Subcutaneous abdominal adipose tissue (tissue), 5 donors: ENCODE measurements around the gene FAM3C.

Experiments used
- H3K27ac ChIP-seq: one replicate; pipeline ENCODE4 v1.7.0; 2013; ENCODE audit warnings: low read depth, mild to moderate bottlenecking, inconsistent platforms, low read length, moderate library complexity
- H3K27me3 ChIP-seq, 5 donors: one replicate each; pipeline ENCODE4 v1.7.0; 2013; ENCODE audit warnings: low read length in 5 of 5, inconsistent platforms in 1 of 5; ENCODE audit not compliant: control insufficient read depth in 5 of 5, insufficient read depth in 4 of 5
- H3K36me3 ChIP-seq, 5 donors: one replicate each; pipeline ENCODE4 v1.7.0; 2013; ENCODE audit warnings: low read length in 5 of 5; ENCODE audit not compliant: control insufficient read depth in 5 of 5, insufficient read depth in 5 of 5
- H3K4me1 ChIP-seq, 5 donors: one replicate each; pipeline ENCODE4 v1.7.0; 2013; ENCODE audit warnings: low read length in 5 of 5, mild to moderate bottlenecking in 3 of 5, moderate library complexity in 1 of 5; ENCODE audit not compliant: control insufficient read depth in 5 of 5, insufficient read depth in 5 of 5
- H3K4me3 ChIP-seq, 5 donors: one replicate each; pipeline ENCODE4 v1.7.0; 2013; ENCODE audit warnings: low read length in 5 of 5, low read depth in 1 of 5
- H3K9ac ChIP-seq, 5 donors: one replicate each; pipeline ENCODE4 v1.7.0; 2013; ENCODE audit warnings: low read length in 5 of 5, mild to moderate bottlenecking in 4 of 5, moderate library complexity in 3 of 5
- H3K9me3 ChIP-seq, 5 donors: one replicate each; pipeline ENCODE4 v1.7.0; 2013; ENCODE audit warnings: low read length in 5 of 5; ENCODE audit not compliant: control insufficient read depth in 5 of 5
- donor health status: healthy.
- donor health status: healthy.
- donor health status: healthy.
- donor health status: healthy.
- donor health status: healthy.

FAM3C gene

DNA sequence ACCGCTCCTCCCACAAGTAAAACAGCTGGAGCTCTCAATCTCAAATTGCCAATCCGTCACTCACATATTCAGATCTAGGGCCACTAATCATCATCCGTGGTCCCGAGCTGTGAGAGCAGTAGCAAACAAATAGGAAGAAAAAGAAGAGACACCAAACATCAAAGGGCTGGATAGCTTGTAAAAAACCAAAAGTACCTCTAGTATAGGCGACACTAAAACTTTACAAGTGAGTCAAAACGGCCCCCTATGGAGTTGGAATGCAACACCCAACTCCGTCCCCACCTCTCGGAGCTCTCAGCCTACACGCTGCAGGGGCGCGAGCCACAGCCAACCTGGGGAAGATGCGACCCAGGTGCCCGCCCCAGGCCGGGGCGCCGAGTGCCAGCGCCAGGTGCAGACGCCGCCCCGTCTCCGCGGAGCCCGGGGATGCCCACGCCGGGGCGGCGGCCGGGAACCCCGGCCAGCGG is 581 bp downstream of the FAM3C start:
- no peaks in the 10 kb centered on the region for H3K9me3 ChIP-seq
- peak overlapping the region; percentile 79 to 90 (median 82) for H3K9ac ChIP-seq
- H3K4me1 ChIP-seq: peaks cover 0 to 10% (median 6%) of the 10 kb centered on the region in 5 donors
- no peaks in the 10 kb centered on the region for H3K27me3 ChIP-seq
- H3K36me3 ChIP-seq: peaks cover 0 to 2% (median 0%) of the 10 kb centered on the region in 5 donors
- H3K27ac ChIP-seq: peak overlapping the region; percentile 72
- H3K4me3 ChIP-seq: peak overlapping the region; percentile 75 to 90 (median 84)

DNA sequence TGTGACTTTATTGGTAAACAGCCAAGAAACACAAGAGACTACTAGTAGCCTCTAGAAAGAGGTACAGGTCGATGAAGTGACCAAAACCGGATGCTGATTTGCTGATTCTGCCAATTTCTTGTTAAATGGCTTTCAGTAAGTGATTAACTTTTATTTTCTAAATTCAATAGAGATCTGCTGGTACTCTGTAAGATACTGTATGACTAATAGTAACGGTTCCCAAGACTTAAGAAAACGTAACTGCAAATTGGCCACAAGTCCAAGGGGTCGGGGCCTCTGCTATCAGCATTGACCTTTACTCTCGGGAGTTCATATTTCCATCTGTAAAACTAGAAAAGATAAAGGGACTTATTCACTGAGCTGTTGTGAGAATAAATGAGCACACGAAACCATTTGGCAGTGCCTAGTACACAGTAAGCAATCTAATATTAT is 1.4 kb downstream of the FAM3C start:
- Histone ChIP-seq H3K4me3 (peak overlapping the region in 1 of 5 donors; percentile 87), H3K9ac (no peak overlapping the region), H3K4me1 (peaks cover 0 to 10% (median 6%) of the 10 kb centered on the region in 5 donors), H3K36me3 (peaks cover 0 to 2% (median 0%) of the 10 kb centered on the region in 5 donors), H3K9me3 (no peaks in the 10 kb centered on the region), H3K27me3 (no peaks in the 10 kb centered on the region), H3K27ac (peak overlapping the region; percentile 34)

DNA sequence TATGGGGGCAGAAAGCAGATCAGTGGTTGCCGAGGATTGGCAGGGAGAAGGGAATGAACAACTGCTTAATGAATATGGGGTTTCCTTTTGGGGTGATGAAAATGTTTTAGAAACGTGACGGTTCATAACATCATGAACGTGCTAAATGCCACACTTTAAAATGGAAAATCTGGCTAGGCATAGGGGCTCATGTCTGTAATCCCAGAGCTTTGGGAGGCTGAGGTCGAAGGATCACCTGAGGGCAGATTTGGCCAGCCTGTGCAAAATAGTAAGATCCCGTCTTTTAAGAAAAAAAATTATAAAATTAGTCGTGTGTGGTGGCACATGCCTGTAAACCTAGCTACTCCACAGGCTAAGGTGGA is 3.1 kb downstream of the FAM3C start:
- peaks cover 0 to 2% (median 0%) of the 10 kb centered on the region in 5 donors for H3K36me3 ChIP-seq
- no peak overlapping the region for H3K4me3 ChIP-seq
- H3K9ac ChIP-seq: no peak overlapping the region
- no peak overlapping the region for H3K27ac ChIP-seq
- H3K9me3 ChIP-seq: no peaks in the 10 kb centered on the region
- H3K4me1 ChIP-seq: peaks cover 0 to 10% (median 6%) of the 10 kb centered on the region in 5 donors
- no peaks in the 10 kb centered on the region for H3K27me3 ChIP-seq

DNA sequence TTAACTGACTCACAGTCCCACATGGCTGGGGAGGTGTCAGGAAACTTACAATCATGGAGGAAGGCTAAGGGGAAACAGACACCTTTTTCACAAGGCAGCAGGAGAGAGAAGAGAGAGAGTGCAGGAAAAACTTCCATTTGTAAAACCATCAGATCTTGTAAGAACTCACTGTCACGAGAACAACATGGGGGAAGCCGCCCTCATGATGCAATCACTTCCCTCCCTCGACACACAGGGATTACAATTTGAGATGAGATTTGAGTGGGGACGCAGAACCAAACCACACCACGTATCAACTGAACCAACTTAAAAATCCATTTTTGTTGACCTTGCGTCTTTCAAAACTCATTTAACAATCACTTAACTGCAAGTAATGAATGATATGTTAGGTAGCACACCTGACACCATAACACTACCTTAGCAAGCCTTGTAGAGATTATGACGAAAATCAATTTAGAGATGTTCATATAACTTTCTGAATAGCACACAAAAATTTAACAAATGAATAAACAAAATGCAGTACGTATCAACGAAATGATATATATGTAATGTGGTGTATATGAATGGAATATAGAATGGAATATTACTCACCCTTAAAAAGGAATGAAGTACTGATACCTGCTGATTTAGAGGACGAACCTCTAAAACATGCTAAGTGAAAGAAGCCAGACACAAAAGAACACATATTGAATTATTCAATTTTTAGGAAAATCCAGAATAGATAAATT is 3.7 kb downstream of the FAM3C start:
- H3K4me1 ChIP-seq: peaks cover 0 to 10% (median 6%) of the 10 kb centered on the region in 5 donors
- peaks cover 0 to 2% (median 0%) of the 10 kb centered on the region in 5 donors for H3K36me3 ChIP-seq
- no peak overlapping the region for H3K4me3 ChIP-seq
- H3K9me3 ChIP-seq: no peaks in the 10 kb centered on the region
- no peak overlapping the region for H3K27ac ChIP-seq
- H3K9ac ChIP-seq: no peak overlapping the region
- no peaks in the 10 kb centered on the region for H3K27me3 ChIP-seq

DNA sequence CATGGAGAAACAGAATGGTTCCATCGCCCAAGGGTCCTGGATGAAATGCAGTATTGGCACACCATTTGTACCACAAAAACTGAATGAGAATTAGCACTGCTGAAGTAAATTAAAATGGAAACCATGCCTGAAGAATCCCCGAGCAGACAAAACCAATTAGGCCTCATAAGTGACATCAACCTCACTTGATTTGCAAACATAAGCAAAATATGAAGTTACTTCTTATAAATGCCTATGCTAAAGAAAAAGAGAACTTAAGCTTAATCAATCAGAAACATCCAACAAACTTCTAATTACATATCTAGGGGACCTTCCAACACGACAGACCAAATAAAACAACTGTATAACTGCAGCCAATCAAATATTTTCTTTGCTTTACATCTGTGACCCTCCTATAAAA is 4.4 kb downstream of the FAM3C start:
- H3K27ac ChIP-seq: no peak overlapping the region
- peaks cover 0 to 8% (median 6%) of the 10 kb centered on the region in 5 donors for H3K4me1 ChIP-seq
- H3K27me3 ChIP-seq: no peaks in the 10 kb centered on the region
- H3K9ac ChIP-seq: no peak overlapping the region
- no peak overlapping the region for H3K4me3 ChIP-seq
- no peaks in the 10 kb centered on the region for H3K9me3 ChIP-seq
- peaks cover 0 to 2% (median 0%) of the 10 kb centered on the region in 5 donors for H3K36me3 ChIP-seq

DNA sequence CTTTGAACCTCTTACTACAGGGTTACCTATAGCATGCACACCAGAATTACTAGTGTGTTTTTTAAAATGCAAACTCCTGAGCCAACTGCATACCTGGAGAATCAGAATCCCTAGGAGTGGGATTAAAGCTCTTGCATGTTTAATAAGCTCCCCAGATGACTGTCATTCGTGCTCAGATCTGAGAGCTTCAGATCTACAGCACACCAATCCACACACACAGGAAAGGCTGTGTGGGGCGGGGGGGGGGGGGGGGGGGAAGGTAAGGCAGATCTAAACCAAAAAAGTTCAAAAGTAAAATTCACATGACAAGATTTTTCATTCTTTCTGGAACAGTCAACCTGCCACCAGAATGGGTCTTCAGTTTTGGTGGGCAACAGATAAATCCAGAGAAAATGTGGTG is 5.5 kb downstream of the FAM3C start:
- Histone ChIP-seq H3K27ac (no peak overlapping the region), H3K9me3 (no peaks in the 10 kb centered on the region), H3K9ac (no peak overlapping the region), H3K4me3 (no peak overlapping the region), H3K27me3 (no peaks in the 10 kb centered on the region), H3K36me3 (peaks cover 0 to 2% (median 0%) of the 10 kb centered on the region in 5 donors), H3K4me1 (peaks cover 0 to 12% (median 10%) of the 10 kb centered on the region in 5 donors)

DNA sequence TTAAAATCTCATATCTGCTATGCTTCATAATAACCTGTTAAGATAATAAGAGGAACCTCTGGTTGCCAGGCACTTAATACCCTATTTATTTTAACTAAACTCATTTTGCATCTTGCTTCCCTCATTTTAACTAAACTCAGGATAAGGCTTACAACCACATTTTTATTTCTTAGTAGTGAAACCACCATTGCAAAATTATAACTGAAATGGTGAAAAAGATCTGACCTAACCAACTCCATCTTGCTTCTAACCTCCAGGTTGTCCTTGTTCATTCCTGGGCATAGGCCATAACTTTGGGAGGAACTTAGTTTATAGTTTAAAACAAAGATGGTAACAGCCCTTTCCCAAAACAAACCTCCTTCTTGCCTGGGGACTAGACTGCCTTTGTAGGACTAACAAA is 6.0 kb downstream of the FAM3C start:
- Histone ChIP-seq H3K4me1 (peaks cover 0 to 15% (median 11%) of the 10 kb centered on the region in 5 donors), H3K27ac (no peak overlapping the region), H3K36me3 (peaks cover 0 to 2% (median 0%) of the 10 kb centered on the region in 5 donors), H3K9me3 (no peaks in the 10 kb centered on the region), H3K27me3 (no peaks in the 10 kb centered on the region), H3K4me3 (no peak overlapping the region), H3K9ac (no peak overlapping the region)

DNA sequence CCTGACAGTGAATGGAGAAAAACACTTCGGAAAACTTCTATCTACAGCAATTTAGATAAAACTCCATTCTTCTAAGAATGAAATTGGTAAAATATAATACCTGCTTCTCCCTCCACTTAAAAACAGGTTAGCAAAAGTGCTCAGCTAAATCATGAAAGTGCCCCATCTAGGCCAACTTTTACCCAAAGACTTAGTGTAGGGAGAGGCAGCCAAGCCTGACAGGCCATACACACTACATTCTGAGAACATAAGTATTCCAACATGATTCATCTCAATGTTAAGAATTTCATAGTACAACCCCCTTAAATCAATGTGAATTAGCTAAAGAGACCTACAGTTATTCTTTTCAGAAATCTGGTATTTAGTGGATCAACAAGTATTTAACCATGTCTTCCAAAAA is 7.2 kb downstream of the FAM3C start:
- H3K4me3 ChIP-seq: no peak overlapping the region
- H3K27ac ChIP-seq: no peak overlapping the region
- H3K27me3 ChIP-seq: no peaks in the 10 kb centered on the region
- no peak overlapping the region for H3K9ac ChIP-seq
- peaks cover 0 to 2% (median 0%) of the 10 kb centered on the region in 5 donors for H3K36me3 ChIP-seq
- peaks cover 0 to 10% (median 6%) of the 10 kb centered on the region in 5 donors for H3K4me1 ChIP-seq
- no peaks in the 10 kb centered on the region for H3K9me3 ChIP-seq

DNA sequence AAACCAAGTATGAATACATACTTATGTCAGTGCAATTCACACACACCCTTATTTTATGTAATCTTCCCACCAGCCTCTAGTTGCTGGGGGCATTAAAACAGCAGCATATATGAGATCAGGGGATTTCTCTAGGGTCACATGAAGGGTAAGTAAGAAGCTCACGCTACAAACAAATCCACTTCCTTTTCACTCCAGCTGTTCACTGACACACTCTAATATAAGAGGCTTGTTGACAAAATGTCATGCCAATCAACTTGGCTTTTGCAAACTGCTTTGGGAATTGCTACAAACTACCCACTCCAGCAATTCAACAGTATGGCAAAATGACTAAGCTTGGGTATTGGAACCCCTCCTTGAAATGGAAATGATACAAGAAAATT is 10.3 kb downstream of the FAM3C start:
- H3K9me3 ChIP-seq: no peaks in the 10 kb centered on the region
- no peak overlapping the region for H3K4me3 ChIP-seq
- peaks cover 0 to 10% (median 6%) of the 10 kb centered on the region in 5 donors for H3K4me1 ChIP-seq
- peaks cover 0 to 3% (median 0%) of the 10 kb centered on the region in 5 donors for H3K36me3 ChIP-seq
- no peak overlapping the region for H3K9ac ChIP-seq
- H3K27ac ChIP-seq: no peak overlapping the region
- no peaks in the 10 kb centered on the region for H3K27me3 ChIP-seq

DNA sequence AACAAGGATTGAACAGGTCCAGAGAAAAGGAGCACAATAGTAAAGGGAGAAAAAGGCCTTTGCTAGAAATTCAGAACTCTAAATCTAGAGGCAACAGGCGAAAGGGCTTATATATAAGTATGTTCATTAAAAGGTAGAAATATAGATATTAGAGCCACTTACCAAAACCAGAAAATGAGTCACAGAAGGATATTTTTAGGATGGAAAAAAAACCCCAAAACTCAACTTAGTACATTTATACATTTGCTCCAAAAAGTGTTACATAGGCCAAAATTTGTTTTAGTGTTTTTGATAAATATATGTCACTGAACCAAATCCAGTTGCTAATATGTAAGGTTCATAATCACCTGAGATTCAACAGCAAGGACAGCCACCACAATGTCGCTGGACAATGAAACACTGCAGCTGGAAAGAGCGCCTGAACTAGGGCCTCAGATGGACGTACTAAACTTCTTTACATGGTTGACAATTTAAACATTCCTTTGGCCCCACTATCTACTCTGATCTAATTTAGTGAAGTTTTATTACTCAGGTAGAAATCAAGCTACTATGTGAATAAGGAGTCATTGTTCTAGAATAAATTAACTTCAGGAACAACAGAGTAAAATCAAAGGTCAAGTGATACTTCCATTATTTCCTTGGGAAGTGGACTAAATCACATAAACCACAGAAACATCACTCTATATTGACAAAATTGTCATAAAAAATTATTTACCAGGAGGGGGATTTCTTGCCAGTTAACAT is 10.9 kb downstream of the FAM3C start:
- H3K4me3 ChIP-seq: no peak overlapping the region
- H3K27ac ChIP-seq: no peak overlapping the region
- no peak overlapping the region for H3K9ac ChIP-seq
- H3K9me3 ChIP-seq: no peaks in the 10 kb centered on the region
- peaks cover 0 to 10% (median 6%) of the 10 kb centered on the region in 5 donors for H3K4me1 ChIP-seq
- no peaks in the 10 kb centered on the region for H3K27me3 ChIP-seq
- H3K36me3 ChIP-seq: peaks cover 0 to 3% (median 0%) of the 10 kb centered on the region in 5 donors
